Esophagus muscularis mucosa (tissue), 4 donors: ENCODE results near the gene CETN2. TPM values are rescaled to one million over a fixed set of nuclear protein-coding genes. Genes with fewer than 3 reads are reported as not detected.

Experiments
- DNase-seq: peaks from one replicate; pipeline ENCODE4 v3.0.0-alpha.2; 2017; ENCODE audit errors: extremely low spot score
- H3K27ac ChIP-seq, 4 donors: fragments of 200-600 bp; sonication (generic); replicated peaks in 1 of 4; 1 replicate in 3 of 4; 2 replicates in 1 of 4; pipeline ENCODE4 v1.5.1; 2016 to 2019; ENCODE audit warnings: mild to moderate bottlenecking in 1 of 4
- H3K27me3 ChIP-seq, 4 donors: fragments of 200-600 bp; sonication (generic); one replicate each; pipeline versions ENCODE4 v1.5.1 to v1.6.0; 2016 to 2019
- H3K36me3 ChIP-seq, 4 donors: fragments of 200-600 bp; sonication (generic); one replicate each; pipeline ENCODE4 v1.5.1; 2016 to 2019
- H3K4me1 ChIP-seq, 4 donors: fragments of 200-600 bp; sonication (generic); one replicate each; pipeline ENCODE4 v1.5.1; 2016 to 2019
- H3K4me3 ChIP-seq, 4 donors: fragments of 200-600 bp; sonication (generic); 1 replicate in 2 of 4; 2 replicates in 2 of 4; pipeline ENCODE4 v1.5.1; 2016 to 2019; ENCODE audit warnings: mild to moderate bottlenecking in 4 of 4, moderate library complexity in 1 of 4
- H3K9me3 ChIP-seq, 4 donors: fragments of 200-600 bp; sonication (generic); 1 replicate in 3 of 4; 2 replicates in 1 of 4; pipeline ENCODE4 v1.5.1; 2016 to 2019
- CTCF ChIP-seq, 3 experiments: fragments of 200-600 bp in 2 of 3; fragments of 450-650 bp in 1 of 3; sonication (generic) in 2 of 3; IDR thresholded peaks; one replicate each; pipeline ENCODE4 v1.5.1; 2017 to 2019; ENCODE audit warnings: antibody characterized with exemption in 3 of 3, mild to moderate bottlenecking in 2 of 3, moderate library complexity in 1 of 3
- EP300 ChIP-seq: sonication (generic); formaldehyde crosslinking; IDR thresholded peaks from one replicate; pipeline ENCODE4 v1.6.1; 2017; ENCODE audit warnings: antibody characterized with exemption
- POLR2A ChIP-seq: fragments of 450-650 bp; IDR thresholded peaks from one replicate; pipeline ENCODE4 v1.6.1; 2017; ENCODE audit warnings: antibody characterized with exemption, moderate library complexity, mild to moderate bottlenecking, low read depth
- POLR2AphosphoS5 ChIP-seq, 2 donors: sonication (generic); formaldehyde crosslinking; IDR thresholded peaks; one replicate each; pipeline ENCODE4 v1.6.1; 2017; ENCODE audit warnings: antibody characterized with exemption in 2 of 2
- WGBS: methylation state at CpG from one replicate; pipeline ENCODE4 v1.1.5; 2018; 5-methylcytosine and 5-hydroxymethylcytosine counted together
- intact Hi-C: fragments of 100-400 bp; cut with DNase I; formaldehyde crosslinking; loops from one replicate; pipeline ENCODE4 v1.15.1; 2023
- total RNA-seq, 4 donors: library from RNA; depleted of rRNA; stranded (reverse); fragments of >200 nt; gene quantifications; one replicate each; pipeline versions ENCODE4 v1.1.0 to v1.2.1, GENCODE V29; 2016

CETN2 gene
- total RNA-seq, 4 donors from 2014 or later = 40.7 to 56.2 (median 52.0) TPM

- Histone ChIP-seq H3K36me3 (peaks cover 0 to 26% (median 18%) of the 10 kb centered on the region in 4 donors), H3K9me3 (no peaks in the 10 kb centered on the region), H3K27me3 (no peaks in the 10 kb centered on the region), H3K4me3 (no peak overlapping the region), H3K4me1 (no peaks in the 10 kb centered on the region), H3K27ac (no peak overlapping the region)
- DNase-seq = no peak
- TF ChIP-seq POLR2A = no peak
- TF ChIP-seq CTCF (IDR thresholded peaks at IDR 0.05) = no peak
- no peak for TF ChIP-seq POLR2AphosphoS5 (IDR thresholded peaks at IDR 0.05)
- TF ChIP-seq EP300 = no peak
- WGBS = 30% methylated on average over 2 of the region's 2 CpGs
- intact Hi-C loops = no loop called here
Measured at GRCh38 chrX:152872522-152872921, 42.0 kb upstream of the CETN2 start.

- DNase-seq = no peak
- no peaks in the 10 kb centered on the region for H3K4me1 ChIP-seq
- H3K36me3 ChIP-seq = peaks cover 0 to 39% (median 30%) of the 10 kb centered on the region in 4 donors
- no peaks in the 10 kb centered on the region for H3K27me3 ChIP-seq
- no peak for TF ChIP-seq EP300
- no peak for TF ChIP-seq POLR2AphosphoS5 (IDR thresholded peaks at IDR 0.05)
- no peak for TF ChIP-seq POLR2A
- no peak for TF ChIP-seq CTCF (IDR thresholded peaks at IDR 0.05)
- H3K27ac ChIP-seq = no peak overlapping the region
- no peaks in the 10 kb centered on the region for H3K9me3 ChIP-seq
- WGBS = 89% methylated on average over 8 of the region's 9 CpGs
- no peak overlapping the region for H3K4me3 ChIP-seq
- intact Hi-C loops = no loop called here
Measured at GRCh38 chrX:152871260-152871659, 40.7 kb upstream of the CETN2 start.

GRCh38 chrX:152869972-152870371 lies 39.4 kb upstream of the CETN2 start:
- Histone ChIP-seq H3K36me3 (peaks cover 0 to 52% (median 39%) of the 10 kb centered on the region in 4 donors), H3K27me3 (no peaks in the 10 kb centered on the region), H3K9me3 (no peaks in the 10 kb centered on the region), H3K4me3 (no peak overlapping the region), H3K27ac (no peak overlapping the region), H3K4me1 (no peaks in the 10 kb centered on the region)
- WGBS = 82% methylated on average over 7 of the region's 7 CpGs
- intact Hi-C loops = no loop called here
- TF ChIP-seq POLR2AphosphoS5 (IDR thresholded peaks at IDR 0.05) = no peak
- TF ChIP-seq EP300 = no peak
- no peak for TF ChIP-seq POLR2A
- TF ChIP-seq CTCF (IDR thresholded peaks at IDR 0.05) = no peak
- DNase-seq = no peak

- DNase-seq = no peak
- 80% methylated on average over 5 of the region's 5 CpGs for WGBS
- no peaks in the 10 kb centered on the region for H3K4me1 ChIP-seq
- peaks cover 0 to 72% (median 44%) of the 10 kb centered on the region in 4 donors for H3K36me3 ChIP-seq
- intact Hi-C loops = no loop called here
- H3K4me3 ChIP-seq = no peak overlapping the region
- no peak for TF ChIP-seq CTCF (IDR thresholded peaks at IDR 0.05)
- no peak for TF ChIP-seq EP300
- TF ChIP-seq POLR2A = no peak
- TF ChIP-seq POLR2AphosphoS5 (IDR thresholded peaks at IDR 0.05) = no peak
- H3K27me3 ChIP-seq = no peaks in the 10 kb centered on the region
- H3K27ac ChIP-seq = no peak overlapping the region
- H3K9me3 ChIP-seq = no peaks in the 10 kb centered on the region
Measured at GRCh38 chrX:152866386-152866785, 35.8 kb upstream of the CETN2 start.

GRCh38 chrX:152865232-152865920 lies 34.8 kb upstream of the CETN2 start:
- WGBS = 87% methylated on average over 12 of the region's 17 CpGs
- H3K27ac ChIP-seq = no peak overlapping the region

More at GRCh38 chrX:152865232-152865920, 34.8 kb upstream of the CETN2 start:
- H3K4me3 ChIP-seq = no peak overlapping the region
- DNase-seq = no peak
- no peaks in the 10 kb centered on the region for H3K4me1 ChIP-seq
- no peak for TF ChIP-seq EP300
- TF ChIP-seq CTCF (IDR thresholded peaks at IDR 0.05) = no peak
- peaks cover 0 to 76% (median 44%) of the 10 kb centered on the region in 4 donors for H3K36me3 ChIP-seq
- intact Hi-C loops = no loop called here
- no peaks in the 10 kb centered on the region for H3K27me3 ChIP-seq
- H3K9me3 ChIP-seq = no peaks in the 10 kb centered on the region
